Small intestine (tissue), 7 donors: Measurements from ENCODE around the gene HEATR3. TPM values are rescaled to one million over a fixed set of nuclear protein-coding genes. Genes with fewer than 3 reads are reported as not detected.

ENCODE experiments used
- DNase-seq, 2 donors: peaks; one replicate each; pipeline versions ENCODE4 v3.0.0 to v3.0.0-alpha.2; 2013
- FAIRE-seq: peaks from 2 replicates; lab custom pipeline; 2012; peaks lifted over from hg19 to GRCh38; lab: Jason Lieb, UNC
- H3K27ac ChIP-seq, 3 donors: one replicate each; pipeline ENCODE4 v1.5.1; 2013; ENCODE audit warnings: low read length in 2 of 3, mild to moderate bottlenecking in 2 of 3, control low read depth in 1 of 3, inconsistent platforms in 1 of 3, low read depth in 1 of 3, moderate library complexity in 1 of 3
- H3K27me3 ChIP-seq, 3 donors: one replicate each; pipeline ENCODE4 v1.6.1; 2013; ENCODE audit warnings: low read length in 3 of 3, inconsistent platforms in 1 of 3; ENCODE audit not compliant: control insufficient read depth in 3 of 3, insufficient read depth in 3 of 3
- H3K36me3 ChIP-seq, 3 donors: one replicate each; pipeline ENCODE4 v1.6.1; 2013; ENCODE audit warnings: low read length in 3 of 3, inconsistent platforms in 1 of 3, low read depth in 1 of 3, mild to moderate bottlenecking in 1 of 3, moderate library complexity in 1 of 3; ENCODE audit not compliant: control insufficient read depth in 3 of 3, insufficient read depth in 2 of 3
- H3K4me1 ChIP-seq, 3 donors: one replicate each; pipeline ENCODE4 v1.6.1; 2013; ENCODE audit warnings: low read length in 2 of 3, inconsistent platforms in 1 of 3, low read depth in 1 of 3, mild to moderate bottlenecking in 1 of 3, moderate library complexity in 1 of 3; ENCODE audit not compliant: control insufficient read depth in 3 of 3, insufficient read depth in 2 of 3
- H3K4me3 ChIP-seq, 3 donors: one replicate each; pipeline ENCODE4 v1.5.1; 2013; ENCODE audit warnings: low read length in 3 of 3, control low read depth in 1 of 3, inconsistent platforms in 1 of 3, low read depth in 1 of 3, mild to moderate bottlenecking in 1 of 3, moderate library complexity in 1 of 3
- H3K9me3 ChIP-seq, 2 donors: one replicate each; pipeline ENCODE4 v1.6.1; 2013; ENCODE audit warnings: low read depth in 1 of 2, low read length in 1 of 2; ENCODE audit not compliant: control insufficient read depth in 2 of 2, insufficient read depth in 1 of 2
- WGBS, 3 donors: extraction: QIAGEN DNeasy Blood & Tissue Kit; methylation state at CpG; one replicate each; pipeline ENCODE4 v1.1.7; 2013; 5-methylcytosine and 5-hydroxymethylcytosine counted together
- polyA plus RNA-seq, 4 donors: library from polyadenylated mRNA; stranded (reverse) in 3 of 4; unstranded in 1 of 4; fragments of 200-250 nt in 3 of 4; fragments of 120-200 nt in 1 of 4; gene quantifications; one replicate each; pipeline versions ENCODE4 v1.2.1 to v1.2.3, GENCODE V29; 2013
- donor health status: healthy with polysubstance abuse.
- donor health status: control.
- donor health status: control.
- donor health status: Bipolar disorder and iron deficiency.
- donor health status: healthy.

The HEATR3 gene
- polyA plus RNA-seq, 4 donors: 11.3 to 14.3 (median 12.1) TPM

- FAIRE-seq (no peak), DNase-seq (no peak)
- Histone ChIP-seq H3K9me3 (no peaks in the 10 kb centered on the region), H3K27me3 (no peaks in the 10 kb centered on the region), H3K4me3 (no peak overlapping the region), H3K27ac (no peak overlapping the region), H3K36me3 (peaks cover 0 to 13% (median 9%) of the 10 kb centered on the region in 3 donors), H3K4me1 (peaks cover 0 to 3% (median 0%) of the 10 kb centered on the region in 3 donors)
- 97 to 99% (median 99%) methylated on average over 5 of the region's 5 CpGs for WGBS, 3 donors
These were observed 37.9 kb upstream of the HEATR3 start for GRCh38 chr16:50027829-50028228.

GRCh38 chr16:50035468-50035992 is 30.2 kb upstream of the HEATR3 start:
- peaks cover 0 to 13% (median 9%) of the 10 kb centered on the region in 3 donors for H3K36me3 ChIP-seq
- WGBS, 3 donors: 17 to 59% (median 36%) methylated on average over 3 of the region's 3 CpGs
- FAIRE-seq: no peak
- H3K4me3 ChIP-seq: no peak overlapping the region
- H3K9me3 ChIP-seq: no peaks in the 10 kb centered on the region
- H3K27me3 ChIP-seq: no peaks in the 10 kb centered on the region
- H3K4me1 ChIP-seq: peaks cover 0 to 3% (median 2%) of the 10 kb centered on the region in 3 donors
- H3K27ac ChIP-seq: no peak overlapping the region
- DNase-seq: peak; percentile 65 to 70

GRCh38 chr16:50036426-50036825 is 29.3 kb upstream of the HEATR3 start:
- Histone ChIP-seq H3K27ac (no peak overlapping the region), H3K9me3 (no peaks in the 10 kb centered on the region), H3K36me3 (peaks cover 0 to 13% (median 9%) of the 10 kb centered on the region in 3 donors), H3K27me3 (no peaks in the 10 kb centered on the region), H3K4me3 (no peak overlapping the region), H3K4me1 (peaks cover 0 to 3% (median 2%) of the 10 kb centered on the region in 3 donors)
- DNase-seq (no peak), FAIRE-seq (no peak)
- 88 to 90% (median 88%) methylated on average over 3 of the region's 3 CpGs for WGBS, 3 donors

- 29 to 39% (median 33%) methylated on average over 2 of the region's 2 CpGs for WGBS, 3 donors
- peaks cover 0 to 6% (median 3%) of the 10 kb centered on the region in 3 donors for H3K36me3 ChIP-seq
- no peak overlapping the region for H3K27ac ChIP-seq
- H3K9me3 ChIP-seq: no peaks in the 10 kb centered on the region
- no peak for FAIRE-seq
- H3K27me3 ChIP-seq: no peaks in the 10 kb centered on the region
- peaks cover 0 to 3% (median 2%) of the 10 kb centered on the region in 3 donors for H3K4me1 ChIP-seq
- no peak overlapping the region for H3K4me3 ChIP-seq
- DNase-seq: peak in 1 of 2 donors; percentile 33
These were observed 28.0 kb upstream of the HEATR3 start for GRCh38 chr16:50037662-50038220.

- H3K4me3 ChIP-seq: no peak overlapping the region
- DNase-seq (no peak), FAIRE-seq (no peak)
- peaks cover 0 to 3% (median 2%) of the 10 kb centered on the region in 3 donors for H3K4me1 ChIP-seq
- H3K27me3 ChIP-seq: no peaks in the 10 kb centered on the region
- H3K27ac ChIP-seq: no peak overlapping the region
- peaks cover 0 to 6% (median 3%) of the 10 kb centered on the region in 3 donors for H3K36me3 ChIP-seq
- WGBS, 3 donors: 76 to 82% (median 82%) methylated on average over 4 of the region's 4 CpGs
- no peaks in the 10 kb centered on the region for H3K9me3 ChIP-seq
These were observed 27.5 kb upstream of the HEATR3 start for GRCh38 chr16:50038286-50038685.

- Histone ChIP-seq H3K4me1 (peaks cover 0 to 3% (median 2%) of the 10 kb centered on the region in 3 donors), H3K27ac (peak overlapping the region in 2 of 3 donors; percentile 34 to 57), H3K4me3 (no peak overlapping the region), H3K36me3 (peaks cover 0 to 3% (median 3%) of the 10 kb centered on the region in 3 donors), H3K27me3 (no peaks in the 10 kb centered on the region), H3K9me3 (no peaks in the 10 kb centered on the region)
- DNase-seq (peak; percentile 55 to 59), FAIRE-seq (no peak)
- 52 to 64% (median 63%) methylated on average over 5 of the region's 5 CpGs for WGBS, 3 donors
These were observed 26.8 kb upstream of the HEATR3 start for GRCh38 chr16:50038756-50039529.

GRCh38 chr16:50040018-50040417 is 25.8 kb upstream of the HEATR3 start:
- DNase-seq (no peak), FAIRE-seq (no peak)
- Histone ChIP-seq H3K4me1 (peaks cover 0 to 3% (median 2%) of the 10 kb centered on the region in 3 donors), H3K4me3 (no peak overlapping the region), H3K27me3 (no peaks in the 10 kb centered on the region), H3K27ac (no peak overlapping the region), H3K36me3 (peaks cover 0 to 3% (median 0%) of the 10 kb centered on the region in 3 donors), H3K9me3 (no peaks in the 10 kb centered on the region)
- WGBS, 3 donors: 85 to 95% (median 94%) methylated on average over 8 of the region's 8 CpGs

GRCh38 chr16:50040710-50041109 is 25.1 kb upstream of the HEATR3 start:
- no peak overlapping the region for H3K4me3 ChIP-seq
- no peaks in the 10 kb centered on the region for H3K9me3 ChIP-seq
- FAIRE-seq (no peak), DNase-seq (no peak)
- 48 to 54% (median 52%) methylated on average over 1 of the region's 1 CpG for WGBS, 3 donors
- H3K36me3 ChIP-seq: peaks cover 0 to 3% (median 0%) of the 10 kb centered on the region in 3 donors
- H3K27ac ChIP-seq: no peak overlapping the region
- peaks cover 0 to 3% (median 2%) of the 10 kb centered on the region in 3 donors for H3K4me1 ChIP-seq
- H3K27me3 ChIP-seq: no peaks in the 10 kb centered on the region
